Measurements from ENCODE around the gene DNM3. TPM values are rescaled to one million over a fixed set of nuclear protein-coding genes. Genes with fewer than 3 reads are reported as not detected.

Gene DNM3
- total RNA-seq, 1 experiment from 2014 or later: 2.7 TPM

DNA sequence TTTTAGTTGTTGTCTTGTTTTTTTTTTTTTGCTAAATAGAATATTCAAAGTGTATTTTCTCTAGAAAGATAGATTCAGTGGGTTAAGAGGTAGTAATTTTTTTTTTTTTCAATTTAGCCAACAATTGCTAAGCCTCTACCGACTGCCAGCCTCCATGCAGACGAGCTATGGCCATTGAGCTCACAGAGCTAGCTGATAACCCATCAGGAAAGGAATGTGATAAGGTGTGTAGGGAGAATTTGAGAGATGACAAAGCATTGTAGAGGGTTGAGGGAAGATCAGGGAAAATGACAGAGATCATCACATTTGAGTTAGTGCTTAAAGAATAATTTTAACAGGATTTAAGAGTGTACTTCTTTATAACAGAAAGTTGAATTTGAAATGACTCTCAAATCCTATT, 30.6 kb downstream of the DNM3 start:
- no CpG with 5 or more reads among the region's 2 CpGs for WGBS (ENCODE audit: extremely low coverage, insufficient read length, low lambda C conversion rate)
- H4K20me1 ChIP-seq (ENCODE audit: control insufficient read depth, insufficient read depth, insufficient read length): no peaks in the 10 kb centered on the region
- H3T11ph ChIP-seq (ENCODE audit: low read length): no peak overlapping the region
- no peaks in the 10 kb centered on the region for H3K23me2 ChIP-seq (ENCODE audit: insufficient read length, low read depth, low read length, poor library complexity, severe bottlenecking)
- no peak overlapping the region for H4K91ac ChIP-seq (ENCODE audit: insufficient read length, low read depth, low read length)
- Mint-ChIP-seq H3K27ac (no peak overlapping the region), H3K27me3 (ENCODE audit: low read depth) (no peaks in the 10 kb centered on the region), H3K4me3 (no peak overlapping the region), H3K36me3 (ENCODE audit: insufficient read depth in 1 of 3, low read depth in 3 of 3) (no peaks in the 10 kb centered on the region), H3K4me1 (peaks cover 8 to 11% of the 10 kb centered on the region in 2 experiments), H3K9me3 (no peaks in the 10 kb centered on the region)
- H3K14ac ChIP-seq (ENCODE audit: insufficient read depth, low read length): no peak overlapping the region
- no peak overlapping the region for H3K56ac ChIP-seq (ENCODE audit: insufficient read length, low read depth, low read length)
- no peaks in the 10 kb centered on the region for H3K79me2 ChIP-seq (ENCODE audit: insufficient read depth, low read length)
- H2BK12ac ChIP-seq (ENCODE audit: insufficient read length, low read depth, low read length): no peak overlapping the region
- H2BK5ac ChIP-seq (ENCODE audit: insufficient read length, low read length): no peak overlapping the region
- no peak overlapping the region for H3K4me2 ChIP-seq (ENCODE audit: insufficient read depth, insufficient read length, low read length)
- H2BK20ac ChIP-seq (ENCODE audit: low read depth, low read length, poor library complexity, severe bottlenecking): no peak overlapping the region
- no peak overlapping the region for H3K18ac ChIP-seq (ENCODE audit: insufficient read length, low read depth, low read length)
- H3K9ac ChIP-seq (ENCODE audit: extremely low read depth, insufficient read length, low read length): no peak overlapping the region
- H3K23ac ChIP-seq (ENCODE audit: insufficient read length, low read depth, low read length): no peak overlapping the region
- H2BK15ac ChIP-seq (ENCODE audit: low read depth, low read length): no peak overlapping the region
- H2AFZ ChIP-seq (ENCODE audit: low read length): no peak overlapping the region
- DNase-seq: no peak
- no peaks in the 10 kb centered on the region for H3K27me3 ChIP-seq (ENCODE audit: insufficient read depth, low read length)
- H3K9me3 ChIP-seq (ENCODE audit: control insufficient read depth, low read depth, low read length): no peaks in the 10 kb centered on the region
- no peak overlapping the region for H3K4ac ChIP-seq (ENCODE audit: low read depth, low read length)
- H3K27ac ChIP-seq (ENCODE audit: insufficient read length, low read depth, low read length): no peak overlapping the region
- no peak overlapping the region for H2AK5ac ChIP-seq (ENCODE audit: insufficient read length, low read length)
- H3K4me1 ChIP-seq (ENCODE audit: insufficient read depth, low read length): no peaks in the 10 kb centered on the region; the same call in 1 of the 2 replicates
- no peak overlapping the region for H4K5ac ChIP-seq (ENCODE audit: insufficient read length, low read depth, low read length)
- H3K79me1 ChIP-seq (ENCODE audit: insufficient read depth, low read depth, low read length, poor library complexity, severe bottlenecking): no peaks in the 10 kb centered on the region
- TF ChIP-seq, protein P1, sequence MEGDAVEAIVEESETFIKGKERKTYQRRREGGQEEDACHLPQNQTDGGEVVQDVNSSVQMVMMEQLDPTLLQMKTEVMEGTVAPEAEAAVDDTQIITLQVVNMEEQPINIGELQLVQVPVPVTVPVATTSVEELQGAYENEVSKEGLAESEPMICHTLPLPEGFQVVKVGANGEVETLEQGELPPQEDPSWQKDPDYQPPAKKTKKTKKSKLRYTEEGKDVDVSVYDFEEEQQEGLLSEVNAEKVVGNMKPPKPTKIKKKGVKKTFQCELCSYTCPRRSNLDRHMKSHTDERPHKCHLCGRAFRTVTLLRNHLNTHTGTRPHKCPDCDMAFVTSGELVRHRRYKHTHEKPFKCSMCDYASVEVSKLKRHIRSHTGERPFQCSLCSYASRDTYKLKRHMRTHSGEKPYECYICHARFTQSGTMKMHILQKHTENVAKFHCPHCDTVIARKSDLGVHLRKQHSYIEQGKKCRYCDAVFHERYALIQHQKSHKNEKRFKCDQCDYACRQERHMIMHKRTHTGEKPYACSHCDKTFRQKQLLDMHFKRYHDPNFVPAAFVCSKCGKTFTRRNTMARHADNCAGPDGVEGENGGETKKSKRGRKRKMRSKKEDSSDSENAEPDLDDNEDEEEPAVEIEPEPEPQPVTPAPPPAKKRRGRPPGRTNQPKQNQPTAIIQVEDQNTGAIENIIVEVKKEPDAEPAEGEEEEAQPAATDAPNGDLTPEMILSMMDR (conservative IDR thresholded peaks at IDR 0.05): no peak
- no peak overlapping the region for H2BK120ac ChIP-seq (ENCODE audit: low read depth, low read length, poor library complexity, severe bottlenecking)
- H4K8ac ChIP-seq (replicated peaks; ENCODE audit: insufficient read length, low read depth, low read length): no peak overlapping the region
